NCI-H2107 (cell line): ENCODE data around the gene GYPC.
"Not testable (repeated sequence)": the region's sequence is repeated elsewhere in the genome, so short reads cannot be mapped to it uniquely, and the experiment has no call there.

Source experiments
- DNase-seq: peaks from one replicate; lab custom pipeline; 2025; lab: John Stamatoyannopoulos, UW

The GYPC gene

GRCh38 chr2:126699716-126700581 is 44.0 kb downstream of the GYPC start:
- DNase-seq, result no peak

- no peak for DNase-seq
Measured at GRCh38 chr2:126700677-126701076, 44.7 kb downstream of the GYPC start.

GRCh38 chr2:126703311-126703710 is 47.4 kb downstream of the GYPC start:
- DNase-seq, result no peak

GRCh38 chr2:126704434-126705160 is 48.6 kb downstream of the GYPC start:
- no peak for DNase-seq

- DNase-seq, result no peak
Measured at GRCh38 chr2:126707191-126707590, 51.2 kb downstream of the GYPC start.

GRCh38 chr2:126707941-126708340 is 52.0 kb downstream of the GYPC start:
- DNase-seq, result no peak

- no peak for DNase-seq
Measured at GRCh38 chr2:126714191-126714965, 58.4 kb downstream of the GYPC start.

GRCh38 chr2:126715111-126715510 is 59.2 kb downstream of the GYPC start:
- DNase-seq, result no peak

GRCh38 chr2:126715576-126716406 is 59.8 kb downstream of the GYPC start:
- no peak for DNase-seq

GRCh38 chr2:126717277-126717676 is 61.3 kb downstream of the GYPC start:
- not testable (repeated sequence) for DNase-seq

GRCh38 chr2:126717928-126718327 is 62.0 kb downstream of the GYPC start:
- no peak for DNase-seq

- DNase-seq, result no peak
Measured at GRCh38 chr2:126719191-126719832, 63.4 kb downstream of the GYPC start.

- DNase-seq, result no peak
Measured at GRCh38 chr2:126719833-126720351, 63.9 kb downstream of the GYPC start.

GRCh38 chr2:126720638-126721037 is 64.7 kb downstream of the GYPC start:
- no peak for DNase-seq

GRCh38 chr2:126722081-126722480 is 66.1 kb downstream of the GYPC start:
- no peak for DNase-seq

GRCh38 chr2:126722546-126722945 is 66.6 kb downstream of the GYPC start:
- DNase-seq, result no peak

- no peak for DNase-seq
Measured at GRCh38 chr2:126723281-126723815, 67.4 kb downstream of the GYPC start.

GRCh38 chr2:126725580-126725979 is 69.6 kb downstream of the GYPC start:
- DNase-seq, result no peak

- DNase-seq, result no peak
Measured at GRCh38 chr2:126729896-126730295, 73.9 kb downstream of the GYPC start.

GRCh38 chr2:126730655-126731054 is 74.7 kb downstream of the GYPC start:
- DNase-seq, result no peak

- no peak for DNase-seq
Measured at GRCh38 chr2:126731353-126731752, 75.4 kb downstream of the GYPC start.
